Peyer's patch (tissue), 4 donors: Measurements from ENCODE around the gene KIF21A.

Experiments used
- POLR2A ChIP-seq, 2 donors: fragments of 450-650 bp; IDR thresholded peaks; one replicate each; pipeline ENCODE4 v1.5.1; 2017; ENCODE audit warnings: antibody characterized with exemption in 2 of 2, mild to moderate bottlenecking in 2 of 2, moderate library complexity in 2 of 2
- TF ChIP-seq, protein P1 (sequence below), 6 experiments: fragments of 450-650 bp in 4 of 6; fragments of 200-600 bp in 2 of 6; sonication (generic) in 1 of 6; IDR thresholded peaks; one replicate each; pipeline ENCODE4 v1.5.1; 2017 to 2019; ENCODE audit warnings: antibody characterized with exemption in 6 of 6, mild to moderate bottlenecking in 3 of 6, moderate library complexity in 1 of 6

DNA sequence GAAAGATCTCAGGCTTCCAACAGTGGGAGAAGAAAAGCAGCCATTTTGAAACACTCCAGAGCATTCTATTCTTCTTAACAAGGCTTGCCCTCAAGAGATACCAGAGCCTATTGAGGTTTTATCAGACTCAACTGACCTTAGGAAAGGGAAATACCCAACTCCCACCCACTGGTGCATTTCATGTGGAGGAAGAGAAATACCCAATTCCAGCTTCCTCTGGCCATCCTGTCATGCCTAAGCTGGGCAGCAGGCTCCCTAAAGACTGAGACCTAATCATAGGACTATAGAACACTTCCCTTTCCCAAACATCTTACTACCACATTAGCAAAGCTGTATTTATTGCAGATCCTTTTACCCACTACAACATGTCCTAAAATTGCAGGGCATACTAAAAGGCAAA lies 164.5 kb downstream of the KIF21A start:
- TF ChIP-seq, protein P1, sequence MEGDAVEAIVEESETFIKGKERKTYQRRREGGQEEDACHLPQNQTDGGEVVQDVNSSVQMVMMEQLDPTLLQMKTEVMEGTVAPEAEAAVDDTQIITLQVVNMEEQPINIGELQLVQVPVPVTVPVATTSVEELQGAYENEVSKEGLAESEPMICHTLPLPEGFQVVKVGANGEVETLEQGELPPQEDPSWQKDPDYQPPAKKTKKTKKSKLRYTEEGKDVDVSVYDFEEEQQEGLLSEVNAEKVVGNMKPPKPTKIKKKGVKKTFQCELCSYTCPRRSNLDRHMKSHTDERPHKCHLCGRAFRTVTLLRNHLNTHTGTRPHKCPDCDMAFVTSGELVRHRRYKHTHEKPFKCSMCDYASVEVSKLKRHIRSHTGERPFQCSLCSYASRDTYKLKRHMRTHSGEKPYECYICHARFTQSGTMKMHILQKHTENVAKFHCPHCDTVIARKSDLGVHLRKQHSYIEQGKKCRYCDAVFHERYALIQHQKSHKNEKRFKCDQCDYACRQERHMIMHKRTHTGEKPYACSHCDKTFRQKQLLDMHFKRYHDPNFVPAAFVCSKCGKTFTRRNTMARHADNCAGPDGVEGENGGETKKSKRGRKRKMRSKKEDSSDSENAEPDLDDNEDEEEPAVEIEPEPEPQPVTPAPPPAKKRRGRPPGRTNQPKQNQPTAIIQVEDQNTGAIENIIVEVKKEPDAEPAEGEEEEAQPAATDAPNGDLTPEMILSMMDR (IDR thresholded peaks at IDR 0.05): no peak
- TF ChIP-seq POLR2A (IDR thresholded peaks at IDR 0.05): no peak
